Esophagus muscularis mucosa (tissue), 3 donors: ENCODE data around the gene TREML4.

ENCODE experiments used
- POLR2AphosphoS5 ChIP-seq, 2 donors: sonication (generic); formaldehyde crosslinking; IDR thresholded peaks; one replicate each; pipeline ENCODE4 v1.6.1; 2017; ENCODE audit warnings: antibody characterized with exemption in 2 of 2
- TF ChIP-seq, protein P1 (sequence below), 3 experiments: fragments of 200-600 bp in 2 of 3; fragments of 450-650 bp in 1 of 3; sonication (generic) in 2 of 3; IDR thresholded peaks; one replicate each; pipeline ENCODE4 v1.5.1; 2017 to 2019; ENCODE audit warnings: antibody characterized with exemption in 3 of 3, mild to moderate bottlenecking in 2 of 3, moderate library complexity in 1 of 3

DNA sequence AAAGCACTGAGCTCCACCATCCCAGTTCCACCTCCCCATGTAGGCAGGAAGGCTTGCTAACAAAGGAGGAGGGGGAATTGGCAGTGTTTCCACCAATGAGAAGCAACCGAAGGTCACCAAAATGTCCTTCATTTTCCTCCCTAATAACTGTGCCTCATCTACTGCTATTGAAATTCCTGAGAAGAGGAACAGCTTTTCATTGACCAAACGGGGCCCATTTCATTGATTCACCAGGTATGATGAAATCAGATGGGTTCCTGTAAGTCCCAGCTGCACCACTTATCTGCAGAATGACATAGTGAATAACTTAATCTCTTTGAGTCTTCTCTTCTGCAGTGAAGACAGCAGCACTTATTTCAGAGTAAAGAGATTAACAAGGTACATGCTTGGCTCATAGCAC, 41.0 kb downstream of the TREML4 start:
- TF ChIP-seq, protein P1, sequence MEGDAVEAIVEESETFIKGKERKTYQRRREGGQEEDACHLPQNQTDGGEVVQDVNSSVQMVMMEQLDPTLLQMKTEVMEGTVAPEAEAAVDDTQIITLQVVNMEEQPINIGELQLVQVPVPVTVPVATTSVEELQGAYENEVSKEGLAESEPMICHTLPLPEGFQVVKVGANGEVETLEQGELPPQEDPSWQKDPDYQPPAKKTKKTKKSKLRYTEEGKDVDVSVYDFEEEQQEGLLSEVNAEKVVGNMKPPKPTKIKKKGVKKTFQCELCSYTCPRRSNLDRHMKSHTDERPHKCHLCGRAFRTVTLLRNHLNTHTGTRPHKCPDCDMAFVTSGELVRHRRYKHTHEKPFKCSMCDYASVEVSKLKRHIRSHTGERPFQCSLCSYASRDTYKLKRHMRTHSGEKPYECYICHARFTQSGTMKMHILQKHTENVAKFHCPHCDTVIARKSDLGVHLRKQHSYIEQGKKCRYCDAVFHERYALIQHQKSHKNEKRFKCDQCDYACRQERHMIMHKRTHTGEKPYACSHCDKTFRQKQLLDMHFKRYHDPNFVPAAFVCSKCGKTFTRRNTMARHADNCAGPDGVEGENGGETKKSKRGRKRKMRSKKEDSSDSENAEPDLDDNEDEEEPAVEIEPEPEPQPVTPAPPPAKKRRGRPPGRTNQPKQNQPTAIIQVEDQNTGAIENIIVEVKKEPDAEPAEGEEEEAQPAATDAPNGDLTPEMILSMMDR (IDR thresholded peaks at IDR 0.05) = no peak
- TF ChIP-seq POLR2AphosphoS5 (IDR thresholded peaks at IDR 0.05) = no peak
